AG08395 (cell line): ENCODE results near the gene RASL10B.
"Not testable (repeated sequence)": the region's sequence is repeated elsewhere in the genome, so short reads cannot be mapped to it uniquely, and the experiment has no call there.

ENCODE experiments used
- DNase-seq: peaks from one replicate; pipeline ENCODE4 v3.0.0; 2012; ENCODE audit warnings: mixed read lengths, low spot score

RASL10B gene

GRCh38 chr17:35742896-35743477, 11.5 kb downstream of the RASL10B start:
- no peak for DNase-seq

DNA sequence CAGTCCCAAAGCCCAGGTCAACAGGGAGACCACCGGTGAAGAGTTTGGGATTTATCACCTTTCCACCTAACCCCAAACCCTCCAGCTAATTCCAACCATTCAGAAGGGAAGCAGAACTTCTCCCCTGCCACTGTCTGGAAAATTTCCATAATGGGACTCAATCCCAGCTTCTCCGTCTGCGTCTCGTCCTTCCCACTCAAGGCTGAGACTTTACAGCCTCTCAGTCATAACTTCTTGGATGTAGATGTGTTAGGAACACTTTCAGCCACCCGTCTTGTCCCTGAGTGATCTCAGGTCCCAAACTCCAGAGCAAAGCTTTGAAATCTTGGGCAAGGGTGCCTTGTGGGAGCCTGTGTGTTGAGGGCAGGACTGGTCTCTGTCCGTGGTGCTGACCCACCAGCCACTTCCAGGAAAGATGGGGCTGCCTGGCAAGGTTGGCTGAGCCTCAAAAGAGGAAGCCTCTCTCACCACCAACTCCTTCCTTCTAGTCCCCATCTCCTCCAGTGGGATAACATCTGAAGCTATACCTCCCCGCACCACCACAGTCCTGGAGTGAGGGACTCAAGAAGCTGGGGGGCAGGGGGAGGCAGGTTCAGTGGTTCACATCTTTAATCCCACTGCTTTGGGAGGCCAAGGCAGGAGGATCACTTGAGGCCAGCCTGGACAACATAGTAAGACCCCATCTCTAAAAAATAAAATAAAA, 12.3 kb downstream of the RASL10B start:
- DNase-seq, result peak; percentile 63

DNA sequence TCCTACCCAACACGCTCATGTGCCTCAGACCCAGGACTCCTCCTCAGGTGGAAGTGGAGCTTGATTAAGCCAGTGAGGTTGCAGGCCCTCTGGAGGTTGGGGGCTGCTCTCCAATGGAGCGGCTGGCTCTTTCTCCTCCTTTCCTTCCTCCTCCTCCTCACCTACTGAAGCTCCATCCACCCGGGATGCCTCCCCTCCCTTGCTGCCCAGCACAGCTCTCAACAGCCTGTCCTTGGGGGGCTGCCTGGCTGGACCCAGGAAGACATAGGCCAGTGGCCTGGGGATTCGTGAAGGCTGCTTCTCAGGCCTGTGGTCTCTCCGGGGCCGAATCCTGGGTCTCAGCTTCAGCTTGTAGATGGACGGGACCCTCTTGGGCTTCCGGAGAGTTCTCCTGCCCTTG, 13.4 kb downstream of the RASL10B start:
- DNase-seq, result no peak

DNA sequence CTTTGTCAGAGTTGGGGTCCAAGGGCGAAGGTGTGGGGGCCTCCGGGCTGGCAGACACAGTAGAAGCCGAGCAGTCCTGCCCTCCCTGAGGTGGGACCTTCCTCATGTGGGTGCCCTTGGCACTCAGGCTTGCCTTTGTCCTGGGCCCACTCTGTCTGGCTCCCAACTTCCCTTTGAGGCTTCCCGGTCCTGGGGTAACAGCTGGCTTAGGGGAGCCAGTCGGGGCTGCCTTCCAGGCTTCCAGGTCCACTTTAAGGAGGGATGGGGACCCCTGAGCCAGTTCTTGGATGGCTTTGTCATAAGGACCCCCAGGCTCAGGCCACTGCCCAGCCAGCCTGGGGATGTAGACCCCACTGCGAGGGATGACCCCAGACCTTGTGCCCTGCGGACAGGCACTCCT, 13.8 kb downstream of the RASL10B start:
- DNase-seq, result no peak

DNA sequence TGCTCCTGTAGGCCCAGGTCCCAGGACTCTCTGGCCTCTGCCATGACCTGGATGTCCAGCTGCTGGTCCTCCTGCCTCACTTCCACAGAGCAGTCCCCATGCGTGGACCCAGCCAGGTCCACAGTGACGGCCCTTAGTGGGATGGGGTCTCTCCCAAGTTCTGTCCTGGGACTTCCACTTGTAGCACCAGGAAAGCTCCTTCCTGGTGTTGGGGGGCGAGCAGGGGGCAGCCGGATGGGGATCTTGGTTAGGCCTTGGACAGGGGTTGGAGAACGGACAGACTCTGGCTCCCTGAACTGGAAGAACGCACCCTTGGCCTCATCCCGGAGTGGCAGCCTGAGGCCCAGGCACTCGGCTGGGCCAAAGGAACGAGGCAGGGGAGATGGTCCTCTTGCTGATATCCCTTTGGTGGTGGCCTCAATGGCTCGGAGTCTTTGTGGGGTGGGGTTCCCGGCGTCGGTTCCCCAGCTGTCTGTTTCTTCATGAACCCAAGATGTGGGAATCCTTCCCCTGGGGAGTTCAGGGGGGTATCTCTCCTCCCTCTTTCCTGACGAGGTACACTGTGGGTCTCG, 14.4 kb downstream of the RASL10B start:
- DNase-seq, result no peak

- DNase-seq, result peak; percentile 83
Observed at GRCh38 chr17:35747540-35748017, 16.1 kb downstream of the RASL10B start.

DNA sequence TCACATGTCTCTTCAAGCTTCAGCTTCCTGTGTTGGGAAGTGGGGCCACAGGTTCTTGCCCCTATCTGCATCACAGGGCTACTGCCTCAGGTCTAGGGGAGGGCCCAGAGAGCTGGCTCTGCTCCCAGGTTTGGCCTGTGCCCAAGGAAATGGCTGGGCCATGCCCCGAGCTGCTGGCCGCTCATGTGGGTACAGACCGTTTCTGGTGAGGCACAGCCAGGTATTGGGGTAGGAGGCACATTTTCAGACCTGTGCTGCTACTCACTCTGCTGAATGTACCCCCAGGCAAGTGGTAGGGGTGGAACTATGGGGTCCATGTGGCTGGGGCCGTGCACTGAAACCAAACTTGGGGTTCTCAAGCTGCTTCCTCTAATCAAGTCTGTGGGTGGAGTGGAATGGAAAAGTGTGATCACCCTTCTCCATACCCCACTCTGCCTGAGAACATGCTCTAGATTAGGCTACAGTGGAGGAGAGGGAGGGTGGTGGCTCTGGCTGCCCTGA, 17.0 kb downstream of the RASL10B start:
- no peak for DNase-seq

DNA sequence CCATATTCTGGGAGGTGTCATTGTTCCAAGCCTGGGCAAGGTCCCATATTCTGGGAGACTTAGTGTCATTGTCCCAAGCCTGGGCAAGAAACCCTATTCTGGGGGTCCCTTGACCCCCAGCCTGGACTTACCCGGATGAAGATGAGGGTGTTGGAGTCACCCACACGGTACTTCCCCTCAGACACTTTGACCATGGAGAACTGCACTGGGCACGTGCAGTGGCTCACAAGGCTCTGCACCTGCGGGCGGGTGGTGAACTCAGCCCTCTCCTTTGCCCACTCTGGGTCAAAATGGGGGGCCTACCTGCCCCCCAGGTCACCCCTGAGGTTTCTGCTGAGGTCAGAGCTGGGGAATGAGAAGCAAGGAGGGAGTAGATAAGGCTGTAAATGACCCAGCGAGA, 17.5 kb downstream of the RASL10B start:
- no peak for DNase-seq

- peak; percentile 35 for DNase-seq
Observed at GRCh38 chr17:35749560-35750412, 18.3 kb downstream of the RASL10B start.

- no peak for DNase-seq
Observed at GRCh38 chr17:35750526-35751395, 19.3 kb downstream of the RASL10B start.

DNA sequence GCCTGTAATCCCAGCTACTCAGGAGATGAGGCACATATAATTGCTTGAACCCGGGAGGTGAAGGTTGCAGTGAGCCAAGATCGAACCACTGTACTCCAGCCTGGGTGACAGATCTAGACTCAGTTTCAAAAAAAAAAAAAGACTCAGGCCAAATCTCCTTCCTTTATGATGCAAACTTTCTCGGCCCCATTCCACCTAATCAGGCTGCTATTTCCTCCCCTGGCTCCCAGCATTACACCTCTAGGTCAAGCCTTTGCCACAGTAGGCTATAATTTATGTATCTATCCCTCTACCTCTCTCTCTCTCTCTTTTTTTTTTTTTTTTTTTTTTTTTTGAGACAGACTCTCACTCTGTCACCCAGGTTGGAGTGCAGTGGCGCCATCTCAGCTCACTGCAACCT, 20.1 kb downstream of the RASL10B start:
- DNase-seq, result not testable (repeated sequence)

DNA sequence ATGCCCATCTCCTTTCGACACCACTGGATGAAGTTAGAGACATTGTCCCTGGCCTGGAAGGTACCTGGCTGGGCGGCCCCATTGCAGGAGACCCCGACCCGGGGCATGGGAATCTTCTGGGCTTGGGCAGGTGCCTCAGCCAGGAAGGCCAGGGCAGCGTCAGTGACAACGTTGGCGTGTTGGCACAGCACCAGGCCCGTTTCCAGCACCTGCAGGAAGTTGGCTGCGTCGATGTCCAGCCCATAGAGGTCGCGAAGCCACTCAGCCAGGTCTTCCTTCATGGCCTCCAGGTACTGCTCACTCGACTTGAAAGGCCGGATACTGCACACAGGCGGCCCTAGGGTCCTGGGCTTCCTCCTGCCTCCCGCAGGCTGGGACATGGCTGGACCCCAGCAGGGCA, 21.0 kb downstream of the RASL10B start:
- DNase-seq, result no peak

DNA sequence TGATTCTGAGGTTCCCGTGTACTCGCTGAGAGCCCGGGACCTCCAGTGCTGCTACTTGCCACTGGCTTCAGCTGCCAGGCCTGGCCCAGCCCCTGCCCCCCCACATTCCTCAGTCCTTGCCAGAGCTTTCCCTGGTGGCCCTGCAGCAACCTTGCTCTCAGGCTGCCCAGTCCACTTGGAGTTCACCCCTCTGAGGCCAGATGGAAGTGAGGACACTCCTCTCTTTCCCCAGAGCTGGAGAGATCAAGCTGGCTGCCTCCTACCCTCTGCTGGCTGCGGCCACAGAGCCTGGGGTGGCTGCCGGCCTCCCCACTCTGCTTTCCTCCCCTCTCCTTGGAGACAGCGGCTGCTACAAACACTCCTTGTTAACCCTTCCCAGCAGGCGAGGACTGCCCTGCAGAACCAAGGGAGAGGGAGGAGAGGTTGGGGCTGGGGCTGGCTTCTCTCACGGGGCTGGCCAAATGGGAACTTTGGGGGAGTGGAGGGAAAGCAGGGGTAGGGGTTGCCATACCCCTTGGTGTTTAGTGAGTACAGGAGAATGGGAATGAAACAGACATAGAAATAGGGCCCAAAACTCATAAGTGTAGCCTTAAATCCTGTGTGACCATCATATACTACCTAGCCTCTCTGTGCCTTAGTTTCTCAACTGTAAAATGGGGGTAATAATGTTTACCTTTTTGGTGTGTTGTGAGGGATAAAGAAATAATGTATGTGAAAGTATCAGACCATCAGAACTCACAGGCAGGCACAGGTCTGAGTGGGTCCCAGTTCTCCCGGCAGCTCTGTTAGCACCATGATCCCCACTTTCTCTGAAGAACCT, 21.7 kb downstream of the RASL10B start, which contains the start of gene GAS2L2:
TSS of gene GAS2L2 (minus strand) at position 295 of the 820 bp plus-strand sequence. CDS start 389 bp downstream, outside the sequence.
- no peak for DNase-seq

- DNase-seq, result no peak
Observed at GRCh38 chr17:35757243-35757642, 25.8 kb downstream of the RASL10B start.

DNA sequence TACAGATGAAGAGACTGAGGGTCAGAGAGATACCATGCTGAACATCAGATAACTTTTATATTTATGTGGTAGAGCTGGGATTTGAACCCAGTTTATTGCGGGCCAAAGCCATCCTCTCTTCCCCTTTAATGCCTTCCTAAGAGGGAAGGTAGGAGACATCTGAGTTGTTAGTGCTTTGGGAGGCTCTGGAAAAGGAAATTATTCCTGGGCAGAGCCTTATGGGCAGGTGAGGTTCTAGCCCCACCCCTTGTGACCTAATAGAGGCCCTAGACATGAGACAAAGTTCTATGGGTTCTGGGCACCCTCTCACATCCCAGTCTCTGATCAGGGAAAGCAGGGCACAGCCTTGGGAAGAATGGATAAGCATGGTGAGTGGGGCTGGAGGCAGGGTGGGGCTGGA, 29.1 kb downstream of the RASL10B start, which contains the start of gene C17orf50:
TSS of gene C17orf50 (plus strand) at position 301 of the 400 bp plus-strand sequence. CDS start at position 356, 55 bp downstream.
- no peak for DNase-seq

DNA sequence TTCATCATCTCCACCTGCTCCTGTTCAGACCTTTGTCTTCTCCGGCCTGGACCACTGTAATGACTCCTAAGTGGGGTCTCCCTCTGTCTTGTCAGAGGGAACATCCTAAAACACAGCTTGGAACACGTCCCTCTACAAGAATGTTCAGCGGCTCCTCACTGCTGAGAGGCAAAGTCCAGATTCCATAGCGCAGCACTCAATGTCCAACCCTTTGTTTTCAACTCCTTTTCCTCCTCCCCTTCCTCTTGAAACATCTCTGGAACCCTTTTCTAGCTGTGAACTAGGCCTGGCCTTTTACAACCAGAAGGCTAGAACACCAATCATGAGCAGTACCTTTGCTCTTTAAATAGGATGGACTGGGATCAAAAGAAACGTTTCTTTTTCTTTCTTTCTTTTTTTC, 30.2 kb downstream of the RASL10B start:
- DNase-seq, result no peak

DNA sequence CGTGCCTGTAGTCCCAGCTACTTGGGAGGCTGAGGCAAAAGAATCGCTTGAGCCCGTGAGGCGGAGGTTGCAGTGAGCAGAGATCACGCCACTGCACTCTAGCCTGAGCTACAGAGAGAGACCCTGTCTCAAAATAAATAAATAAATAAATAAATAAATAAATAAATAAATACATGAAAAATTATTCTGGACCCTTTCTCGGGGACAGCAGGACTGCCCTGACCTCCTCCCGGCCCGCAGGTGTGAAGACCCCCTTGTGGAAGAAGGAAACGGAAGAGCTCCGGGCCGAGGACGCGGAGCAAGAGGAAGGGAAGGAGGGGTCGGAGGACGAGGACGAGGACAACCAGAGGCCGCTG, 32.3 kb downstream of the RASL10B start:
- no peak for DNase-seq

DNA sequence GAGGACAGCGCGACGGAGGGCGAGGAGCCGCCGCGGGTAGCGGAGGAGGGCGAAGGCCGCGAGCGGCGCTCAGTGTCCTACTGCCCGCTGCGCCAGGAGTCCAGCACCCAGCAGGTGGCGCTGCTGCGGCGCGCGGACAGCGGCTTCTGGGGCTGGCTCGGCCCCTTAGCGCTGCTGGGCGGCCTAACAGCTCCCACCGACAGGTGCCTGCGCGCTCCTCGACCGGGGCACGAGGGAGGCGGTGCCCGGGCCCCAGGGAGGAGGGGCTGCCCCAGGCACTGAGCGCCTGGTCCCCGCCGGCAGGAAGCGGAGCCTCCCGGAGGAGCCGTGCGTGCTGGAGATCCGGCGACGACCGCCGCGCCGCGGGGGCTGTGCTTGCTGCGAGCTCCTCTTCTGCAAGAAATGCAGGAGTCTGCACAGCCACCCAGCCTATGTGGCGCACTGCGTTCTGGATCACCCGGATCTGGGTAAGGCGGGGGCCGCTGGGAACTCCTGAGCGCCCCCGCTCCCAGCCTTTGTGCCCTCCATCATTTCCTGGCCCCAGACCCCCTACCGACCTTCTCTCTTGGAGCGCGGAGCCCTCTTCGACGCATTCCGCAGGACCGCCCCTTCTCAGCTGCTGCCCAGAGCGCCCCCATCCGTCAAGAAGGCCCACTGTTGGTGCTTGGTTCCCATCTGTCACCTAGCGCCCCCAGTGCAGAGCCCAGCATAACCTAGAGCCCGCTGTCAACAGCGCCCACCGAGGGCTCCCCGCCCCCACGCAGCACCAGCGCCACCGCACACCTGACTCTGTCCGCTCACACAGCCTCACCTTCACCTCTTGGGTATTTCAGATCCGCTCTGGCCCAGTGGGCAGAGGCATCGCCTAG, 32.9 kb downstream of the RASL10B start:
- peak; percentile 91 for DNase-seq

DNA sequence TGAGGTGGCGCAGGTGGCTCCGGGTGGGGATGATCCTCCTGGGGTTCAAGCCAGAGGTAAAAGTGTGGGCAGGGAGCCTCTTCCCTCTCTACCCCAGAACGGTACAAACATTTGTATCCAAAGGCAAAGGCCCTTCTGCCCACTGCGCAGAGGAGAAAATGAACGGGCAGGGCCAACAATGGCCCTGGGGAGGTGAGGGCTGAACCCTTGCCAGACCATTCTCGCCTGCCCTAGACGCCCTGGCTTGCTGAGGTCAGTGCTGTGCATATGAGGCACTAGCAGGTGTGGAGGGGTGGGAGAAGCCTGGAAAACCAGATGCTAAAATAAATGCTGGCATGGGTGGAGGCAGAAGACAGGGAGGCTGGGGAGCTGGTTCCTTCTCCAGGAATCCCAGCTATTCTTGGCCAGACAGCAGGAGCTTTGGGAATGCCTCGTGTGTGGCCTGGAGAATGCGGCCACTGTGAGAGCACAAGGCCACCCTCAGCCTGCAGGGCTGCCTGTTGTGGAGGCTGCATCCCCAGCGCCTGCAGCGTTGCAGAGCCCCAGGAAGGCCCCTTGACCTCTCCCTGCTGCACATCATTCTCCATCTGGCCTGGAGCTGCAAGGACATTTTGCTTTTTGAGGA, 33.8 kb downstream of the RASL10B start:
- no peak for DNase-seq
